DND-41 (cell line): ENCODE measurements around the gene AIM2.
A peak's percentile ranks its signal among the peaks of the same experiment; 100 is the strongest.

Source experiments
- ATAC-seq: fragments of 200-7000 bp; cut with Tn5 transposase; 3 replicates; pipeline ENCODE4 v1.9.1; 2021; ENCODE audit warnings: low read depth; ENCODE audit not compliant: insufficient read depth
- DNase-seq: peaks from one replicate; pipeline ENCODE4 v3.0.0-alpha.2; 2020
- H2AFZ ChIP-seq: 2 replicates; pipeline ENCODE4 v1.6.0; 2012; ENCODE audit warnings: low read depth, low read length
- H3K27ac ChIP-seq: 2 replicates; pipeline ENCODE4 v1.5.1; 2012; ENCODE audit warnings: low read length, inconsistent platforms
- H3K27me3 ChIP-seq: fragments of 200-600 bp; sonication (generic); 2 replicates; pipeline ENCODE4 v1.6.0; 2012; ENCODE audit warnings: low read length, mild to moderate bottlenecking, inconsistent platforms; ENCODE audit not compliant: insufficient read depth, poor library complexity
- H3K36me3 ChIP-seq: 2 replicates; pipeline ENCODE4 v1.5.1; 2012; ENCODE audit warnings: low read length, inconsistent platforms; ENCODE audit not compliant: insufficient read depth
- H3K4me1 ChIP-seq: 2 replicates; pipeline ENCODE4 v1.5.1; 2012; ENCODE audit warnings: mild to moderate bottlenecking, low read length; ENCODE audit not compliant: insufficient read depth
- H3K4me2 ChIP-seq: 2 replicates; pipeline ENCODE4 v1.6.0; 2012; ENCODE audit warnings: mild to moderate bottlenecking, moderate library complexity, low read length, inconsistent platforms; ENCODE audit not compliant: insufficient read depth
- H3K4me3 ChIP-seq, 2 experiments: fragments of 200-600 bp in 1 of 2; shearing (Covaris generic) in 1 of 2; 2 replicates each; pipeline ENCODE4 v1.5.1; 2012 to 2016; ENCODE audit warnings: inconsistent platforms in 2 of 2, low read length in 2 of 2, mild to moderate bottlenecking in 2 of 2, low read depth in 1 of 2, moderate library complexity in 1 of 2
- H3K79me2 ChIP-seq: 2 replicates; pipeline ENCODE4 v1.6.0; 2012; ENCODE audit warnings: low read length, inconsistent platforms; ENCODE audit not compliant: insufficient read depth
- H3K9ac ChIP-seq: 2 replicates; pipeline ENCODE4 v1.6.0; 2012; ENCODE audit warnings: low read depth, mild to moderate bottlenecking, inconsistent platforms, low read length, moderate library complexity
- H3K9me3 ChIP-seq: 2 replicates; pipeline ENCODE4 v1.5.1; 2012; ENCODE audit warnings: low read length, moderate library complexity, mild to moderate bottlenecking, inconsistent platforms; ENCODE audit not compliant: insufficient read depth, severe bottlenecking
- H4K20me1 ChIP-seq: 2 replicates; pipeline ENCODE4 v1.6.0; 2012; ENCODE audit warnings: low read length; ENCODE audit not compliant: insufficient read depth
- EZH2 ChIP-seq: IDR thresholded peaks from 3 replicates; pipeline ENCODE4 v1.6.1; 2012; ENCODE audit warnings: borderline replicate concordance, low read depth, mild to moderate bottlenecking, moderate library complexity, low read length, inconsistent platforms; ENCODE audit not compliant: severe bottlenecking
- TF ChIP-seq, protein P1 (sequence below): IDR thresholded peaks from 2 replicates; pipeline ENCODE4 v1.5.1; 2012; ENCODE audit warnings: borderline replicate concordance, low read length, moderate library complexity, mild to moderate bottlenecking; ENCODE audit not compliant: poor library complexity, severe bottlenecking; ENCODE audit errors: extremely low read depth

The AIM2 gene

DNA sequence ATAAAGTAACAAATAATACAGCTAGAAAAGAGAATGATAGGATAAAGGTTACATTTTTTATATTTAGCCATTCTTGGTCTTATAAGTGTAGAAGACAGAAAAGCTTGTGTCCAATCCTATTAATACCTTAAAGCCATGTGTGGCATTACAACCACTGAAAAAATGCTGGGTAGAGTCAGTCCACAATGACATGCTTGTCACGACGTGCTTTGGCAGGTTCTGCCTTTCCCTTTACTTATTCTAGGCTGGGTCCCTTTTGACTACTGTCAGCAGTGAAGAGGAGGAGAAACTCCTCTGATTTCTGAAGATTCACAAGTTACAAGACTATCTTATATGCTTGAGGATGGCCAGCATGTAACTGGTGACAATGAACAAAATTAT, 14.6 kb upstream of the AIM2 start:
- TF ChIP-seq, protein P1, sequence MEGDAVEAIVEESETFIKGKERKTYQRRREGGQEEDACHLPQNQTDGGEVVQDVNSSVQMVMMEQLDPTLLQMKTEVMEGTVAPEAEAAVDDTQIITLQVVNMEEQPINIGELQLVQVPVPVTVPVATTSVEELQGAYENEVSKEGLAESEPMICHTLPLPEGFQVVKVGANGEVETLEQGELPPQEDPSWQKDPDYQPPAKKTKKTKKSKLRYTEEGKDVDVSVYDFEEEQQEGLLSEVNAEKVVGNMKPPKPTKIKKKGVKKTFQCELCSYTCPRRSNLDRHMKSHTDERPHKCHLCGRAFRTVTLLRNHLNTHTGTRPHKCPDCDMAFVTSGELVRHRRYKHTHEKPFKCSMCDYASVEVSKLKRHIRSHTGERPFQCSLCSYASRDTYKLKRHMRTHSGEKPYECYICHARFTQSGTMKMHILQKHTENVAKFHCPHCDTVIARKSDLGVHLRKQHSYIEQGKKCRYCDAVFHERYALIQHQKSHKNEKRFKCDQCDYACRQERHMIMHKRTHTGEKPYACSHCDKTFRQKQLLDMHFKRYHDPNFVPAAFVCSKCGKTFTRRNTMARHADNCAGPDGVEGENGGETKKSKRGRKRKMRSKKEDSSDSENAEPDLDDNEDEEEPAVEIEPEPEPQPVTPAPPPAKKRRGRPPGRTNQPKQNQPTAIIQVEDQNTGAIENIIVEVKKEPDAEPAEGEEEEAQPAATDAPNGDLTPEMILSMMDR, result no peak
- no peak for TF ChIP-seq EZH2
- no peaks in the 10 kb centered on the region for H3K36me3 ChIP-seq
- no peaks in the 10 kb centered on the region for H3K4me1 ChIP-seq
- no peaks in the 10 kb centered on the region for H3K9me3 ChIP-seq
- no peak overlapping the region for H2AFZ ChIP-seq
- peaks cover 4% of the 10 kb centered on the region for H3K27me3 ChIP-seq
- H4K20me1 ChIP-seq, result no peaks in the 10 kb centered on the region
- ATAC-seq (no peak), DNase-seq (no peak)
- no peak overlapping the region for H3K4me3 ChIP-seq
- H3K27ac ChIP-seq, result no peak overlapping the region
- no peaks in the 10 kb centered on the region for H3K79me2 ChIP-seq
- no peak overlapping the region for H3K4me2 ChIP-seq
- no peak overlapping the region for H3K9ac ChIP-seq

DNA sequence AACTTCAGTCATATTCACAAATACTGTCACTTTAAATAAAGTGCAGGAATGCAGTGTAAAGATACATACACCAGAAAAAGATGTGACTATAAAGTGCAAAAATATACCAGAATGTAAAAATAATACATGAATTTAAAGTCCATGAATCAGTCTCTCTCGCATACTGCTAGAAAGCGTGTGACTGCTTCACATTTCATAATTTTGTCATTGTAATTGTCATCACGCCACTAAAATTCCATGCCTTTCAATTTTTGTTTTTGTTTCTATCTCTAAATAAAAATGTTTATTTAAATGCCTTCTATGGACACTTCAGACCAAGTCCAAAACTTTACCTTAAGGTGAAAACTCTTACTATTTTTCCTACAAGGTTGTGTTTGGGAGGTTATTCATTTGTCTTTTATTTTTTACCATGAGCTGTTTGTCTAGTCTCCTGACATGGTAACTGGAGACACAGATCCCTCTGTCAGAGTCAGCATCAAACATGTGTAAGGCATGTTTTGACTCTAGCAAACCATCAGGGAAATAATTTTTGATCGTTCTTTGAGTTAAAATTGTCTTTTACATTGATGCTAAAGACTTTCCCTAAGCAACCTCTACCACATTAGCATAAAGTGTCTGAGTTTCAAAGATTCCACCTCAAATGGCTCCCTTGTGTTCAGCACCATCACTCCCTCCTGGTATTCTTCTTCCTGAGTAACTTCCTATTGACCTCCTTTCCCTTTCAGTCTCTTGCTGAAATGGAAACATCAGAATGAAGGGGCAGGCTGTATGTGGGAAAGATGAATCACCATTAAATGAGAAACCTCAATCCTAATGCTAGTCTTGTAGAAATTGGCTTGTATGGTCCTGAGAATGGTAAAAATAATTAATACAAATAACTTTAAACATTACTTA, 14.0 kb upstream of the AIM2 start:
- Histone ChIP-seq H3K4me2 (no peak overlapping the region), H3K79me2 (no peaks in the 10 kb centered on the region), H3K4me3 (no peak overlapping the region), H3K4me1 (no peaks in the 10 kb centered on the region), H3K9me3 (no peaks in the 10 kb centered on the region), H3K27ac (no peak overlapping the region), H3K9ac (no peak overlapping the region), H3K27me3 (peaks cover 10% of the 10 kb centered on the region), H4K20me1 (no peaks in the 10 kb centered on the region), H2AFZ (no peak overlapping the region), H3K36me3 (no peaks in the 10 kb centered on the region)
- no peak for ATAC-seq
- DNase-seq, result no peak
- TF ChIP-seq, protein P1, result no peak
- no peak for TF ChIP-seq EZH2

DNA sequence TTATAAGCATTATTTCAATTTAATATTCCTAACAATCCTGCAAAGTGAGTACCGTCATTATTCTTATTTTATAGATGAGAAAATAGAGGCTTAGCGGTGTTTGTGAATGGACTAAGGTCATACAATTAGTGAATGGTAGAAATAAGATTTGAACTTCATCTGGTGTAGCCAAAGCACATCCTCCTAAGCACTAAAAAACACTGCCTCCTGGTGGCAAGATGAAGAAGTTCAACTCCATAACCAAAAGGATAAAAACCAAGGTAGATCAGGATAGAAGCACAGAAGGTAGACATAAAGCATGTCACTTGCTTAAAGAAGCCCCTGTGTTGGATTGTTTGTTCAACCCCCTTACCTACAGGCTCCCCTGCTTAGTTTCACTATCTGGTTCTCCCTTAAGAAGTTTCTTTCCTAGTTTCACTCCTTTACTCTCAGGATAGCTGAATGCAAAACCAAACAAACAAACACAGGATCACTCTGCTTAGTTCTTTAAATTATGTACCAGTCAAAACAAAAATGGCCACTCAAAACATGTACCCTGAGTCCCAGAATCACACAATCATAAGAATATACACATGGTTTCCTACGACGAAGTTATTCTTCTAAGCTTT, 12.7 kb upstream of the AIM2 start:
- peak; percentile 30 for DNase-seq
- Histone ChIP-seq H3K4me1 (no peaks in the 10 kb centered on the region), H2AFZ (no peak overlapping the region), H3K4me2 (no peak overlapping the region), H4K20me1 (no peaks in the 10 kb centered on the region), H3K36me3 (no peaks in the 10 kb centered on the region), H3K27ac (no peak overlapping the region), H3K9ac (no peak overlapping the region), H3K27me3 (peaks cover 7% of the 10 kb centered on the region), H3K9me3 (no peaks in the 10 kb centered on the region), H3K4me3 (no peak overlapping the region), H3K79me2 (no peaks in the 10 kb centered on the region)
- ATAC-seq, result peak; percentile 67; the same call in 2 of the 3 replicates
- TF ChIP-seq, protein P1, result peak; percentile 85
- TF ChIP-seq EZH2, result no peak
